ENCODE measurements around the gene MYLK3.

MYLK3 gene

DNA sequence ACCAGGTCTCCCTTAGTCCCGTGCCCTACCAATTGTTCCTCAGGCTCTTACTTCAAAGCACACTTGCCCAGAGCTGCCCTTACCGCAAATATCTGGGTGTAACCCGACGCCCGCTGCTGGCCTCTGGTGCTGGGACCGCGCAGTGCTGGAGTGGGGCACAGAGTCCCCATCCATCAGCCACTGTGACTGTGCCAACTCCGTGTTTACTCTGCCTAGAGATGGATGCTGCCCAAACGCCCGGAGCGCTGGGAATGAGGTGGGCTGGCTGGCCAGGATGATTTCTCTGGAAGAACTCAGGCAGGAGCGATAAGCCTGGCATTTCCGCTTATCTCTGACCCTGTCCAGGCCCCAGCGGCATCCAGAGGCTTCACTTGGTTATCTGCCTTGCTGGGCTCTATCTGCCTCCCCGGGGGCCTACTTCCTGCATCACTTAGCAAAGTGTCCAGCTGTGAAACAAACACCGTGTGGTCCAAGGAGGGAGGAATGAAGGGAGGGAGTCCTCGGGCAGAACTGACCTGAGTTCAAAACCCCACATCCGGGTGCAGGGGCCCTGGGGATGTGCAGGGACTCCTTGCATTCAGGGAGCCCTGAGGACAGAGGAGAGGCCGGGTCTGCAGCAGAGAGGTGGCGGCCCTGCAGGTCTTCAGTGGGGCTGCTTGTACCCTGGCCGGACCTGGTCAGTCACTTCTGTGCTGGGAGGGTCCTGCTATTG is 9.4 kb upstream of the MYLK3 start:
- DNase-seq, result no peak

DNA sequence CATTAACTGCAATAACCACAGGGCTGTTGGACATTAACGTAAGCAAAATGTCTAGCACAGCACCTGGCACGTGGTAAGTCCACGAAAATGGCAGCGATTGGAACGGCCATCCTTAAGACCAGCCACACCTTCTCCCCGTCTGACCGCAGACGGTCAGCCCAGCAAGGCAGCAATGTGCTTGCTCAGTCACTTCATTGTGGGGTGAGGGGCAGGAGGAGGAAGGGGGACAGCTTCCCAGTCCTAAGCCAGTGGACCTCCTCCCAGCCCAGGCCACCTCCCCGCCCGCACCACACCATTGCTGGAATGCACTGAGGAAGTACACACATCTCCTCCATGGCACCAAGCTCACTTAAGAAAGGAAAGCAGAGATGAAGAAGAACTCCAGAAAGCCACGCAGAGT is 8.6 kb upstream of the MYLK3 start:
- no peak for DNase-seq

DNA sequence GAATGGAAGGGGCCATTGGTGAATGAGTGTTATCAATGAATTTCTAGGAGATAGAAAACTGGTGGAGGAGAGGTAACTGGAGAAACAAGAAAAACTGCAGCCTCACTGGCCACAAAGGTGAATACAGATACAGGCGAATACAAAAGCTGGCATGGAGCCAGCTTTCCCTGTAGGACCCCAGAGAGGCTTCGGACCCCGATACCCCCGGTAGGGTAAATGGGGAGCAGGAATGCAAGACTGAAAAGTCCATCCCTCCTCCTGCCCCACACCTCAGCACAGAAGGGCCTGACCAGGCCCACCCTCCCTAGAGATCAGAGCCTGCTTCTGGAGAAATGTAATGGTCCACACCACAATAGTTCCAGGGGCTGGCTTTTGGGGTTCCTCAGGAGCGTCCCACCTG is 4.9 kb upstream of the MYLK3 start:
- DNase-seq, result no peak

DNA sequence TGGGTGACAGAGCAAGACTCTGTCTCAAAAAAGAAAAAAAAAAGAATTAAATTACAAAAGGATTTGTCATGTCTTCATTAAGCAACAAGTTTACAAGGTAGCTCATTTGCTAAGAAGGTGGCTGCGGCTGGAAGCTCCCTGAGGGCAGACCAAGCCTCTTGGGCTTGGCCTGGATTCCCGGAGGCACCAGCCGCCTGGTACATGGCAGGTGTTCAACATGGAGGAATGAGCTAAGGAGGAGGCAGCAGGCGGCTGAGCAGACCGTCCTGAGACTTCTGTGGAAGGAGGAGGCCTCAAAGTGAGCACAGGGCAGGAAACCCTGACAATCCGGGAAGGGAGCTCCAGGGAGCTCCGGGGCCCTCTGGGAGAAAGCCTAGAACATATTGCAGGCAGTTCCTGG is 3.2 kb upstream of the MYLK3 start:
- DNase-seq, result no peak

DNA sequence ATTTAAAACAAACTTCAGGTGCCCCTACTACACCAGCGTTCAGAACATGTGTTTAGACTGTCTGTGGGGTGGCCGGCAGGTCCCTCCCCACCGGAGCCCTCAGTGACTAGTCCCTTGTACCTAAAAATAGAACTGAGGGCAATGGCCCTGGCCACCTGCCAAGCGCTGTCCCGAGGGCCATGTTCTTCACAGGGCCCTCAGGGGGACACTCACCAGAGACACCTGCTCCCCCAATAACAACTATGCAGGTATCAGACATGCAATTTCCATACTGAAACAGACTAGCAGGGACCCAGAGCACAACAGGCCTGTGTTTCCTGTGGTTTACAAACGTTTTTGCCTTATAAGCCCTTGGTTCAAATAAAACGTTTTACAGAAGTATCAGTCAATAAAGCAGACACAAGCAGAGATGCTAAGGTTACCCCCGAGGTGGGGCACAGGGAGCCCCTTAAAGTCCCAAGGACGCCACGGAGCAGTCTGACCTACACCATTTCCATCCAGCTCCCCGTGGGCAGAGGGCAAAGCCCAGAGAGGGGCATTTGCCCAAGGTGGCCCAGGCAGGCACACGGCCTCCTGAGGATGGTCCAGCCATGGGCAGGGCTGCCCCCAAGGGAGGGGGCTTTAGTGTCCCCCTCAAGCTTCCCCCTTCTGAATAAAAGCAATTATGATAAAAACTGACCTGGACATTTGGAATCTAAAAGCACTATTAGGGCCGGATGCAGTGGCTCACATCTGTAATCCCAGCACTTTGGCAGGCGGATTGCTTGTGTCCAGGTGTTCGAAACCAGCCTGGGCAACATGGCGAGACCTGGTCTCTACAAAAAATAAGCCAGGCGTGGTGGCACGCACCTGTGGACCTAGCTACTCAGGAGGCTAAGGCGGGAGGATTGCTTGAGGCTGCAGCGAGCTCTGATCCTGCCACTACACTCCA is 896 bp upstream of the MYLK3 start:
- DNase-seq, result no peak

DNA sequence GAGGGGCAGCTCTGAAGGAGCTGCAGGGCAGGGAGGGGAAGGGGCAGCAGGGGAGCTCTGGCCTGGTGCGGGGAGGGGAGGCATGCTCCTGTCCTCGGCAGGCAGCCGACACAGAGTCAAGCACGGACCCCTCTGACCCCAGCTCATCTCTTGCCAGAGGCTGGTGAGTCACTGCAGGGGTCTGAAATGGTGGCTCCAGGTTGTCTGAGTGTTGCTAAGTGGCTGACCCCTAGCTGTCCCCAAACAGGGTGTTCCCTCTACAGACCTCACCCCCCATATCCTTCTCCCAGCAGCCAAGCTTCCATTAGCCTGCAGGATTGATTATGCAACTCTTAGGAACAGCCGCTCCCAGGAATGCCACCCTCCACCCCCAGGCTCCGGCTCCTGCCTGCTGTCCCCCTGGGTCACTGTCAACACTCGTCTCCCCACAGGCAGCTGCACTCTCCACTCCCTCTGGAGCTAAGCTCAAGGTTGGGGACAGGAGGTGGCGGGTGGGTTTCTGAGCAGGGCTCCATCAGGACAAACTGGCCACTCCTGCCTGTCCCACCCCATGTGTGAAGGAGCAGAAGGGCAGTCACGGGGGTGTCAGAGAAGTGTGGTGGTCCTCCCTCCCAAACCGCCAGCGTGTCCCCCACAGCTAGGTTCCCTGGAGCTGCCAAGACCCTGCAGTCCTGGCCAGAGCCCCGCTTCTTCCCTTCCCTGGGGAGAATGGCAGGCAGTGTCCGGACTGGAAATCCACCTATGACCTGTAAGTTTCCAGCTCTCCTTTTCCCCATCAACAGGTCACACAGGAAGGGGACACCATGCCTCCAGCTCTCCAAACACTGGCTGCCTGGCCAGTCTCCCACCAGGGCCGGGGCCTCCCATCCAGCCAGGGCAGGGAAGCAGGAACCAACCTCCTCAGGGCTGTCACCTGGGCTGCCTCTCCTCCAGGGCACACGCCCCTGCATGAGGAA is 1.0 kb downstream of the MYLK3 start:
- no peak for DNase-seq

DNA sequence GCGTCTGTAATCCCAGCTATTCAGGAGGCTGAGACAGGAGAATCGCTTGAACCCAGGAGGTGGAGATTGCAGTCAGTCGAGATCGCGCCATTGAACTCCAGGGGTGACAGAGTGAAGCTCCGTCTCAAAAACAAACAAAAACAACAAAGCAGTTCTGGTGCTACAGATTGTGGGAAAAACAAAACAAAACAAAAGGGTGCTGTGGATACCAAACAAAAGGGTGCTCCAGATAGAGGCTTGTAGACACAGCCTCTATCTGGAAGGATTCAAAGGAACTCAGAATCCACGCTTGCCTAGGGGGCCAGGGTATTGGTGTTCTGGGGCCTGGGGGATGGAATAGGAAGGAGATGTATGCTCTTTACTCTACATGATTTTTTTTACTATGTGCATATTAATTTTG is 2.5 kb downstream of the MYLK3 start:
- DNase-seq, result no peak

DNA sequence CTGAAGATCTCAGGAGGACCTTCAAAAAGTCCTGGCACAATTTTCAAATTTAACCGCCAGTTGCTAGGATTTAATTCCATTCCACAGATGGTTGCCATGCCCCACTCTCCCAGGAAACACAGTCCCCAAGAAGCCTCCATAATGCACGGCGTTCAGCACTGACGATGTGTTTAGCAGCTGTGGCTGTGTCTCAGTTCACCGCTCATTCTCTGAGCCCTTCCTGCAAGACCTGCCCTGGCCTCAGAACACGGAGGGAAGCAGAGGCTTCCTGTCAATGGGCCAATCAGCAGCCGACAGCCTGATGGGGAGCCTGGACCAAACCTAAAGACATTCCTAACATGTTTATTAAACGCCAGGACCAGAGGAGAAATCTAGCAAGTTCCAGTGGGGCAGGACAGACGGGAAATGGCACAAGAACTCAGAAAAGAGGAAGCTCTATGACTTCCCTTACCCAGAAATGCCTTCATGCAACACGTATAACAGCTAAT is 4.9 kb downstream of the MYLK3 start:
- DNase-seq, result no peak

DNA sequence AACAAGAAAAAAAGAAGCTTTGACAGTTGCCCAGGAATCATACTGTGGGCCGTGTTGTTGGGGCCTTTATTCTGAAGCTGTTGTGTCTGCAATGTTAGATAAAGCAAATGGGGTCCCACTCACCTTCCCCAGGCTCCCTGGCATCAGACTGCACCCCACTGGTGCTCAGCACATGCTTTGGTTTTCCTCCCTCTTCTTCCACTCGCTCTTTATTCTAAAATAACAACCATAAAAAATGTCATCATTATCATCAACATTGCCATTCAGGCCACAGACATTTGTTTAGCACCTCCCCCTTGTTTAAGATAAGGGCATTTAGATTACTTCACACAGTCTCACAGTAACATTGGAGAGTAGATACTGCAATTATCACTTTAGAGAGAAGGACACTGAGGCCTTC is 8.2 kb downstream of the MYLK3 start:
- no peak for DNase-seq

DNA sequence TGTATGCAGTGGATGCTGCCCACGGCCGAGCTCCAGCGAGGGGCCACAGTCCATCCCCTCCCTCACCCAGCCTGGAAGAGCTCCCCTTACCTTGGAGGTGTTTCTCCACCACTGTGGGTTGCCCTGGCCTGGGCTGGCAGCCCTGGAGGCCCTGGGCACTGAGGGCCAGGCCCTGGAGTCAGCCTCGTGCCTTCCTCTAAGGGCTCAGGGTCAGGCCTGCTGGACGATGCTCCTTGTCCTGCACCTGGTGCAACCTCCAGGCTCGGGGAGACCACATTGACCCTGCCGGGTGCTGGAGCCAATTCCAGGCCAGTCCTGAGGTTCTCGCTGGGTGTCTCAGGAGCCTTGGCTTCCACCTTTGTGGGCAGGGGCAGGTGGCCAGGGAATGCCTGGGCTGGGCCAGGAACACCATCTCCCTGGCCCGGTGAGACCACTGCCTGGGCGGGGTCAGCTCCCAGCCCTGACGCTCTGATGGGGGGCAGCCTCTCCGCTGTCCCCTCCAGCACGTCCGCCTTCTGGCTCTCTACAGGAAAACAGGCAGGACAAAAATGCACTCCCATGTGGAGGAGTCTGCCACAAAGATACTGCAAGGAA is 10.4 kb downstream of the MYLK3 start:
- DNase-seq, result no peak

DNA sequence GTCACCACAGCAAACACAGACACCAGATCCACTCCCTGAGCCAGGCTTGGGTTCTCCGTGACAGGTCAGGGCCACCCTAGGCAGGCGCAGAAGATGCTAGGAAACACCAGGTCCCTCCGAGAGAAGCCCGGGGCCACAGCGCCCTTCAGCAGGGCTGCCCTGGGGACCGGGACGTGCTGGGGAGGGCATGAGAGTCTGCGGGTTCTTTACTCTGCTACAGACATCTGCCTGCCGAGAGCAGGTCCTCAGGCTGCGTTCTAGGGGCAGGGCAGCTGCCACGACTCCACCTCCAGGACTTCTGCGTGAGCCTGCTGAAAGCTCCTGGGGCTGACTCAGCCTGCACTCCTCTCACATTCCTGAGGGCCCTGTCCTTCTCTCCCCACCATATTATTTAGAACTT is 11.4 kb downstream of the MYLK3 start:
- no peak for DNase-seq

DNA sequence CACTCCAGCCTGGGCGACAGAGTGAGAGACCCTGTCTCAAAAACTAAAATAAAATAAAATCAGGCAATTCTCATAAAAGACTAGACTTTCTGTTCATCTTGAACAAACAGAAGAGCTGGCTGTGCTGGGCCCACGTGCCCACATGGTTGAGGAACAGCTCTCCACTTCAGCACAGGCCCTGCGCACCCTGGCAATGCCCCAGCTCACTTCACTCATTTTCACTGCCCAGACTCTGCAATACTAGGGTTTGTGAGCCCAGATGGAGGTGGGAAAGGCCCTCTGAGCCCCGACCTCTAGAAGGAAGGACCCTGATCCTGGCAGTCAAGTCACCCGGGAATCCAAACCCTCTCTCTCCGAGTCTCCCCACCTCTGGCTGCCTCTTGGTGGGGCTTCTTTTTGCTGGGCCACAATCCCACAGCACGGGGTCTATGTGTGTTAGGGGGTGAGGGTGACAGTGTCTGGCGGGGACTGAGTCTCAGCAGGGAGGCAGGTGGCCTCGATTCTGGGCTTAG is 14.8 kb downstream of the MYLK3 start:
- no peak for DNase-seq

DNA sequence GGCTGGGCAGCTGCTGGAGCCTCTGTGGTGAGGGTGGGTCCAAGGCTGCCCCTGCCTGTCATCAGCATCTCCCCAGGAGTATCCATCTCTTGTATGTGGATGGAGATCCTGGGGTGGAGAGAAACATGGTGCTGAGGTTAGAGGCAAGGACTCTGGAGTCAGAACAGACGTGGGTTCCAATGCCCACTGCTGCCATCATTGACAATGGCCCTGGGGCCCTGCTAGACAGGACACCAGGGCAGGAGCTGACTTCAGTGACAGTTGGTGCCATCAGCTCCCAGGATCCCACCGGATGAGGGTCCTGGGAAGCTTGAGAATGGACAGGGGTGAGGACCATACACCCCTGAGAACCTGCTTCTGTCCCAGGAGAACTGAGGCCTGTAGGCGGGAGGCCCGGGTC is 15.6 kb downstream of the MYLK3 start:
- DNase-seq, result no peak

DNA sequence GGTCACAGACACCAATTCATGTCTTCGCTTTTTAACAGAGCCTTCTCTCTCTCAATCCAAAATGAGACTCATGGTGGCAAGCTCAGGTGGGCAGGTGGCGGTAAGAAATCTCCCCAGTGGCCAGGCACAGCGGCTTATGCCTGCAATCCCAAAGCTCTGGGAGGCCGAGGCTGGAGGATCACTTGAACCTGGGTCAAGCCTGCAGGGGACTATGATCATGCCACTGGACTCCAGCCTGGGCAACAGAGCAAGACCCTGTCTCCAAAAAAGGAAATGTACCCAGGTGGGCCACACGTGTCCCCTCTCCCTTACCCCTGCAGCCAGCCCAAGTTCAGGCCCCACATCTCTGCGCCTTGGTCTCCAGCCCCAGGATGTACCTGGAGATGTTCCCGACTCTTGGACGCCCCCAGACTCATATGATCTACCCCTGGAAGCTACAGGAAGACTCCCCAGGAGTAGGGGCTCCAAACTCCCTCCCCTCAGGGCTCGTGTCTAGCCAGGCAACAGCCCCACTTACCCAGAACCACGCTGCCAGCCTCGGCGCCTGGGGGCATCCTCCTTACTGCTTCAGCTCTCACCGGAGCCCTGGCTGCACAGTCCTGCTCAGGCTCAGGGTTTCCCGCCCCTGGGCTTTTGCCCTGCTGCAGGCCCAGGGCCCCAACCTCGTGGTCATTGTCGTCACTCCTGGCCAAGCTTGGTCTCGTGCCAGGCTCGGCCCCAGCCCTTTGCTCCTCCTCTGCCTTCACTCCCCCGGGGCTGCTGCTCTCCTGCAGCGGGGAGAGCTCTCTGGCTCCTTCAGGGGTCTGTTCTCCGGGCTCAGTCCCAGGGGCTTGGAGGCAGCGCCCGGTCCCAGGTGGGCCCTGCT is 16.2 kb downstream of the MYLK3 start:
- DNase-seq, result no peak

DNA sequence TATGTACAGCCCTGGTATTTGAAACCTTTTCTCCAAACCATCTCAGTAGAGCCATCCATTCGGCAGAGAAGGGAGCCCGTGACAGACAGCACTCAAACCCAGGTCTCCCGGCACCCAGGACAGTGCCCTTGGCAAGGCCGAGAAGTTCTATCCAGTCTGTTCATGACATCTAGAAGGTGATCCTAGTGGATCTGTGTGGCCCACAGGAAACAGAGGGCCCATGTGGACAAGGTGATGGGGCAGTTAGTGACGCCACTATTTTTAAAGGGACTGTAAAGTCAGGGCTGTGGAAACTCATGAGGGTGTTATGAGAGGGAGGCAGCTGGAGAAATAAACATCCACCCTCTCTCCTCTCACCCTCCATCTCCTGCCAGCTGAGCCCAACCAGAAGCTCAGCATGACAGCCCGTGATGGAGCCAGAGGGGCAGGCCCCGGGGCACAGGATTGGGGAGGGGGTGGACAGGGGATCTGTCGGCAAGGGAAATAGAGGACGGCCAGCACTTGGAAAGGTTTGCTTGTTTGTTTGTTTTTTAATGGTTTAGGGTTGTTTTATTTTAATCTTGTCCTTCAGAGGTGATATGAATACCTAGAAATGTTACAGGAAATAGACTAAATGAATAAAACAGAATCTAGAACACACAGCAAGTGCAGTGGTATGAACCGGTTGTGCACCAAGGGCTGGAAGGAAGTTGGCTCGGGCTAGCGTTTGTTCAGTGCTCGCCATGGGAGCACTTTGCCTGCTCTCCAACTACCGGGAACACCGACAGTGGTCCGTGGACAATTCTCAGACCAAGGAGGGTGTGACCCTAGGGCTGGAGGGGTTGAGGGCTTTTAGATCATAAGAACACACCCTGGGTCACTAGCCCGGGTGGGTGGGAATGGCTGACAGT is 17.1 kb downstream of the MYLK3 start:
- no peak for DNase-seq

DNA sequence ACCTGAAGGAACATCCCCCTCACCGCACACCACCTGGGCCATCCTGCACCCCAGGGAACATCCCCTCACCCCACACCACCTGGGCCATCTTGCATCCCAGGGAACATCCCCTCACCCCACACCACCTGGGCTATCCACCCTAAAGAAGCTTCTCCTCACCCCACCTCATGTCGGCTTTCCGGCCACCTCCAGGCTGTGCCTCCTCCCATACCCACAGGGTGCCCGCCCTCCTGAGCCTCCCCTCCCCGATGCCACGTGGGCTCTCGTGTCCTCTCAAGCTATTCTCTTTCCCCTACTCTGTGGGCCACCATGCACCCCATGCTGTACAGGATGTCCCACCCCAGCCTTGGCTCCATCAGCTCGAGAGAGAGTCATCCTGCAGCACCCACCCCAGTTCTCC is 18.0 kb downstream of the MYLK3 start:
- DNase-seq, result no peak

DNA sequence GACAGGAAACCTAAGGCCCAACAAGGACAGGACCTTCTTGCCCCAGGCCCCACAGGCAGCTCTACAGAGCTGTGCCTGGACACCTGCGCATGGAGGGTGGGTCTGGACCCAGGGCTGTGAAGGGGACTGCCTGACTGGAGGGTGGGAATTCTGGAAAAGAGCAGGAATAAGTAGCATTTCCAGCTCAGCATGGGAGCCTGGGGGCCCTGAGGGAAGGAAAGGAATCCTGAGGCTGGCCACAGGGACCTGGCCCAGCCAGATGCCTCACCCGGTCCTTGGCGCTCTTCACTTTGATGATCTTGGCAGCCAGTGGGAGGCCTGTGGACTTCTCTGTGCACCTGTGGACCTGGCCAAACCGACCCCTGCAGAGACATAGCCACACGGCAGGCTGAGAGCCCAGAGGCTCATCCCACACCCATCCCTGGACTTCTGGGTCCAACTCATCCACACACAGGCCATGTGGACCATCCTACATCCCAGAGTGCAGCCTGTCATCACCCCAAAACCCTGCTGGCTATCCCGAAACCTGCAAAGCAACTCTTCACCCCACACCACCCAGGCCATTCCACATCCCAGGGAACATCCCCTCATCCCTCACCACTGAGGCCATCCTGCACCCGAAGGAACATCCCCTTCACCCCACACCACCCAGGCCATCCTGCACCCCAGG is 18.7 kb downstream of the MYLK3 start:
- DNase-seq, result no peak

DNA sequence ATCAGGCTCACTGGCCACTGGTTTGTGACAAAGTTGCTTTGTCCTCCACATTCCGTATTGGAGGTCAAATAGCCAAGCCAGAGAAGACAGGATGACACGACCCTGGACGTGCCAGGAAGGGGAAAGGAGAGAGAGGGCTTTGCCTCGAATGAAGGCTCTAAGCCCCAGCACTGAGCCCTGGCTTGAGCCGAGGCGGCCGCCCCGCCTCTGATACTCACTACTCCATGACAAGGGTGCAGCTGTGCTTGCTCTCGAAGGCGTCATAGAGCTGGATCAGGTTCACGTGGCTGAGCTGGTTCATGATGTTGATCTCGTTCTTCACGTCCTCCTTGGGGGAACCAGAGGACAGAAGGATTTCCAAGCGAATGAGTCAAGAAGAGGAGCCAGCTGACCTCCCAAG is 19.3 kb downstream of the MYLK3 start:
- DNase-seq, result no peak

DNA sequence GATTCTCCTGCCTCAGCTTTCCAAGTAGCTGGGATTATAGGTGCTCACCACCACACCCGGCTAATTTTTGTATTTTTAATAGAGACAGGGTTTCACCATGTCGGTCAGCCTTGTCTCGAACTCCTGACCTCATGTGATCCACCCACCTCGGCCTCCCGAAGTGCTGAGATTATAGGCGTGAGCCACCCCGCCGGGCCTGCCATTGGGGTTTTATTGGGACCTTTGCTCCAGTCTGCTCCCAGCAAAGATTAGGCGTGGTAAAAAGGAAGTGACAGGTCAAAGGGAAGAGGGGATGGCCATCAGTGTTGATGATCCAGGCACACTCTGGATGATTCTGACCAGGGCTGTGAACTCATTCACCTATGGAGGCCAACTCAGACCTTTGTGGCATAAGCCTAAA is 20.5 kb downstream of the MYLK3 start:
- DNase-seq, result no peak

DNA sequence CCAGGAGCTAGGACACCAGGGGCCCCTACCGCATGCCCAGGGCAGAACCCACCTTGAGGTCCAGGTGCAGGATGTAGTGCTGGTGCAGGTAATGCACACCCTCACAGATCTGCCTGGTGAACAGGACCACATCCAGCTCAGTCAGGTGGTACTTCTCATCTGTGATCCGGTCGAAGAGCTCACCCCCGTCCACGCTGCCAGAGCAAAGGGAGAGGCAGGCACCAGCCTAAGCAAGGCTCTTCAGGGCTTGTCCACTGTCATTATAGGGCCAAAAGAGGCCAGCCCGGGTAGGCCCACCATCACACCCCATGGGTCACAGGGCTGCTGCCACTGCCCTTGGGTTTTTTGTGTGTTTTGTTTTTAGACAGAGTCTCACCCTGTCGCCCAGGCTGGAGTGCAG is 21.0 kb downstream of the MYLK3 start:
- no peak for DNase-seq
